GM21390 (cell line): Measurements from ENCODE around the gene GVQW3.

Experiments
- ATAC-seq: cut with Tn5 transposase; IDR thresholded peaks from one replicate; pipeline ENCODE4 v1.9.1; 2021; ENCODE audit not compliant: unreplicated experiment

The GVQW3 gene

DNA sequence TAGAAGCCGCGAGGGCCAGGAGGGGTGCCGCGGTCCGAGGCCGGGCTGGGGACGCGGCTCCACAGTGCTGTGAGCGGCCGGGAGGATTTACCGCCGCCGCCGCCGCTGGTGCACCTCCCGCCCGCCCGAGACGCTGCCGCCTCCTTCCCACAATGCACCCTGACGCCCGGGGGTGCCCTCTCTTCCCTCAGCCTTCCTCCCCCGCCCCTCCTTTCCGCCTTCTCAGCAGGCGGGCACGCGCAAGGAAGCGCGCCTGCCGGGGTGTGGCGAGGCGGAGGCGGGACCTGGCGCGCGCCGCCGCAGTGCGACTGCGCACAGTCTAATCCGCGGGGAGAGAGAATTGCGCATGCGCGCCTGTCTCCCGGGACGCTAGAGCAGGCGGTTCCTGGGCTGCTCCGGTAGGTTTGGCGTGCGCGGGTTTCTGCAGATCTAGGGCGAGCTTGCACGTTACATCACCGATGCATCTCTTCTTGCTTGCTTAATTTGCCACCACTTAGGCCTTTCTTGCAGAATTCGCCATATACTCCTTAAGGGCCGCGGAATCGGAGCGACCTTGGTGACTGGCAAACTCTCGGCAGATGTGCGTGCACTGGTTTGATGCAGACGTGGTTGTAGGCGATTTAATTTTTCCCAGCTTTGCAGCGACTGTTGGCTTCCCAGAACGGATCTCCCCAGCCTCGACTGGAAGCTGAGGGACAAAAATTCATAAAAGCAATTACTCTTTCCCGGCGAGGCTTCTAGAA, at the start of gene GVQW3, which contains the start of gene THAP12:
GVQW3 (plus strand) TSS at position 347 of the 743 bp plus-strand sequence. CDS start 506 bp downstream, outside the sequence.
THAP12 (minus strand) TSS at position 156 of the 743 bp plus-strand sequence. CDS start 296 bp downstream, outside the sequence.
- peak; percentile 70 for ATAC-seq

DNA sequence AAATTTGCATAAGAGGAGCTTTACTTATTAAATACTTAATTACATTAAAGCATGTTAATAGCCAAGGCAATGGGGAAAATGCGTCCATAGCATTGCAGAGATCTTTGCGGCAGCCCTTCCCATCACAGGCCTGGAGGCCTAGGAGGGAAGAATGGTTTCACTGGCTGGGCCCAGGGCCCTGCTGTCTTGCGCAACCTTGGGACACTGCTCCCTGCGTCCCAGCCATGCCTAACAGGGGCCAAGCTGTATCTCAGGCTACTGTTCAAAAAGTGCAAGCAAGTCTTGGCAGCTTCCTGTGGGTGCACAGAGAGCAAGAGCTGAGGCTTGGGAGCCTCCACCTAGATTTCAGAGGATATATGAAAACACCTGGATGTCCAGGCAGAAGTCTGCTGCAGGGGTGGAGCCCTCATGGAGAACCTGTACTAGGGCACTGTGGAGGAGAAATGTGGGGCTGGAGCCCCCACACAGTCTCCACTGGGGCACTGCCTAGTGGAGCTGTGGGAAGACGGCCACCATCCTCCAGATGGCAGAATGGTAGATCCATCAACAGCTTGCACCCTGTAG, 46.2 kb upstream of the GVQW3 start:
- ATAC-seq: no peak

DNA sequence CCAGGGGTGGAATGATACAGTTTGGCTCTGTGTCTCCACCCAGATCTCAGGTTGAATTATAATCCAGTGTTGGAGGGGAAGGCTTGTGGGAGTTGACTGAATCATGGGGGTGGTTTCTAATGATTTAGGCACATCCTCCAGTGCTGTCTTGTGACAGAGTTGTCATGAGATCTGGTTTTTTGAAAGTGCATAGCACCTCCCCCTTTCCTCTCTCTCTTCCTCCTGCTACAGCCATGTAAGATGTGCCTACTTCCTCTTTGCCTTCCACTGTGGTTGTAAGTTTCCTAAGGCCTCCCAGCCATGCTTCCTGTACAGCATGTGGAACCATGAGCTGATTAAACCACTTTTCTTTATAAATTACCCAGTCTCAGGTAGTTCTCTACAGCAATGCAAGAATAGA, 45.3 kb upstream of the GVQW3 start:
- ATAC-seq: no peak

GRCh38 chr11:76336597-76336996, 44.5 kb upstream of the GVQW3 start:
- ATAC-seq: no peak

GRCh38 chr11:76337469-76337868, 43.7 kb upstream of the GVQW3 start:
- ATAC-seq: no peak

GRCh38 chr11:76337923-76338322, 43.2 kb upstream of the GVQW3 start:
- ATAC-seq: no peak

DNA sequence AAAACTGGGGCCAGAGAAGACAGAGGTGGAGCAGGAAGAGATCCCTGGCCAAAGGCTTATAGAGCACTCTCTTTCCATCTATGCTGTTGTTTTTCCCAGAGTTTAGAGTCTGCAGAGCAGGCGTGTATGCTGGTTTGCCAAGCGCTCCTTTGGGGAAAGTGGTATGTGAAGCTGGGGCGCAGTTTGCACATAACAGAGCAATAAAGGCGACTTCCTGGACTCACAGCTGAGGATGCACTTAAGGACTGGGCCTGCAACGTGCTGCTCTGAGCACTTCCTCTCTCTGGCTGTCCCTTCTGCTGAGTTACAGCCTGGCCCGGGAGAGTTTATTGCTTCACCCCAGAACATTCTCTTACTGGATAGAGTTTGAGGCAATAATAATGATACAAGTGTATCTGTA, 41.9 kb upstream of the GVQW3 start:
- ATAC-seq: no peak

DNA sequence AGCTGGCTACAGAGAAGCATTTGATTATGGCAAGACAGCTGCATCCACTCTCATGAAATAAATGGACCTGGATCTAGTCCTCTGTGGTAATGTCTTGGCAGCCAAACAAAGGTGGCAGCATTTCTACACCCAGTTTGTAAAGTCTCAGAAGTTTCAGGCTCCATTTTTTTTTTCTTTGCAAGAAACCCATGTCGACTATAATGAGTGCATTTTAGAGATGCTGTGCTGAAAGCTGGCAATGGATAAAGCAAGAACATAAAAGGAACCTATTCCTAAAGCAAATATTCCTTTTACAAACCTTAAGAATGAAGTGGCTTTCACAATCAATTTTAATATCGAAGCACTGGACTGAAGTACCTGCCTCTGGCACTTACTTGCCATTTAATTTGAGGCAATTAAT, 33.7 kb upstream of the GVQW3 start:
- no peak for ATAC-seq

DNA sequence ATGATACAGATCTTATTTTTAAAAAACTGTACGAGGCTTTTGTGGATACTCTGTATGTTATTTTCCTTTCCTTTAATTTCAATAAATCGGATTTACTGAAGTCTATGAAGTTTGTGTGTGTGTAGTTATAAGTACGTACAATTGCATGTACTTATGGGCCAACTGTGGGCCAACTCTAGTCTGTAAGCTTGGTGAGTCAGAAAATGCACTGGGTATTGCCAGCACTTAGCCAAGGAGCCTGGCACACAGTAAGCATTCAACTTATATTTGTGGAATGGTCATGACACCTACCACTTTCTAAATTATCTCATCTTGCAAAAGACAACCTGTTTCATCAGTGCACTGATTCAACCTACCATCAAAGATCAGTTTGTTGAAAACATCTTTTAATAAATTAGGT, 32.8 kb upstream of the GVQW3 start:
- no peak for ATAC-seq

DNA sequence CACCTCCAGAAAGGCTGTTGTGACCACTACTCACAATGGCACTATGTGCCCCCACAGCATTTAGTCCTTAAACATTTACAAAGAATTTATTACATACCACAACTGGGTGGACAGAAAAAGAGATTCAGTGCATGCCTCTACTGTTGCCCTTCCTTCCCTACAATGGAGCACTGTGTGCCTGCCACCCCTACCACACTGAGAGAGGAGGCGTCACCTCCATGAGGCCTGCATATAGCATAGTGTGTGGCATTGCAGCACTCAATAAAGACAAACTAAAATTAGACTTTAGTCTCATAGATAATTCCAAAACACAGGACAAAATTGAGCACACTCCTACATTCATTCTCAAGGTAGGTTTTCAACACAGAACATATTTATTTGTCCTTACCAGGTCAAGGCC, 26.0 kb upstream of the GVQW3 start:
- ATAC-seq: no peak

- ATAC-seq: no peak
Measured at GRCh38 chr11:76361374-76361773, 19.7 kb upstream of the GVQW3 start.

DNA sequence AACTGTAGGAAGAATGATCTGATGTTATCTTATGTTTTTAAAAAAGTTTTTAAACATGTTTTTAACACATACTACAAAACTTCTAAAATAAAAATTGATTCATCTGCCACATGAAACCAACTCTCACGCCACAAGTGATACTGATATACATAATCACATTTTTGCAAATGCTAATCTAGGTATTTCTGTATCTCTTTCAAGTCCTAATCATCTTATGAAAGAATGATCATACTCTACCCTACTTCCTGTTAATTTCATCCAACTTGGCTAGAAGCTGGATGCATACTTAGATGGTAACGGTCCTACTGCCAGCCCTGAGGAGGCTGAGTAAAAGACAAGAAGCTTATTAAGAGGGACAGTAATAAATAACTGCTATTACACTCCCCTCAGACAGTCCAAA, 19.3 kb upstream of the GVQW3 start:
- no peak for ATAC-seq

- ATAC-seq: no peak
Measured at GRCh38 chr11:76362716-76363115, 18.4 kb upstream of the GVQW3 start.

- ATAC-seq: no peak
Measured at GRCh38 chr11:76365038-76365679, 16.0 kb upstream of the GVQW3 start.

DNA sequence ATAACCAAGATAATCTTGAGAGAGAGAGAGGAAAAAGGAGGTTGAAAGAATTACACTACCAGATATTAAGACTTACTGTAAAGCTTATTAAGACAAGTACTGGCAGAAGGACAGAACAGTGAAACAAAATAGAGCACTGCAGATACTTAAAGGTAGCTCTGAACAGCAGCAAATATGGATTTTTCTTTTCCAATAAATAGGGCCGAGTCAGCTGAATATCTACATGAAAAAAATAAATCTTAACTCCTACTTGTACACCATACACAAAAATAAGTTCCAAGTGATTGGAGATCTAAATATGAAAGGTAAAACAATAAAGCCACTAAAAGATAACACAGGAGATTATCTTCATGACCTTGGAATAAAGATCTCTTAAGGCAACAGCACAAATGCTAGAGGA, 12.6 kb upstream of the GVQW3 start:
- no peak for ATAC-seq

- ATAC-seq: no peak
Measured at GRCh38 chr11:76369406-76369805, 11.7 kb upstream of the GVQW3 start.

DNA sequence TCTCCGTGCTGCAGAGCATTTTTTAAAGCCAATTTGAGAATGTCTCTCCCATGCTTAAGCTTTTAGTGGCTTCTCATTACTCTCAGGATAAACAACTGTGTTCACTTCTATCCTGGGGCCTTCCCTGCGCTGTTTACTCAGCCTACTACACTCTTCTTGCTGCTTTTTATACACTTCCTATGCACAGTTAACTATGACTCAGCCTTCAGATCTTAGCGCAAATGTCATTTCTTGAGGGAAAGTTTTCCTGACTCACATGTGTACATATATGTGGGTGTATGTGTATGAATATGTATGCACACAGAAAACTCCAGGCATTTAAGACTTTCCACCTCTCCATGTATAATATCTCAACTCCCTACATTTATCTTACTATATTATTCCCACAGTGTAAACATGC, 10.0 kb upstream of the GVQW3 start:
- no peak for ATAC-seq

- ATAC-seq: no peak
Measured at GRCh38 chr11:76376746-76377558, 4.2 kb upstream of the GVQW3 start.

GRCh38 chr11:76379807-76380158, 1.3 kb upstream of the GVQW3 start:
- no peak for ATAC-seq

GRCh38 chr11:76380159-76380976, 755 bp upstream of the GVQW3 start:
- peak; percentile 24 for ATAC-seq

DNA sequence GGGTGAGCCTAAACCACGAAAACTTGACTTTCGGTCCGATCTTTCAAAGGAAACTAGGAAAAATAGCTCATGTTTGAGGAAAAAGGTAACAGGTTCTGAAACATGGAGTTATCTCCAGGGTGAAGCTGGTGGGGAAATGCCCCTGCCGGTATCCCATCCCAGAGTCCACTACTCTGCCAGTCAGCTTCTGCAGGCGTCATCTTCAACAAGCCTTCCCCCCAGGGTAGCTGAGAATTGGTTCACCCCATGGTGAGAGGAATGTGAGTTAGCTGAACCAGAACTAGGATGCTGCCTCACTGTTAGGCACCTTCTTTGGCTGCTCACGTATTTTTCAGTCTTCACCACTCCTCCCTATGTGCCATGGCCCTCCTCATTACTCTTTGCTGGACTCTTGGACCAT, 1.1 kb downstream of the GVQW3 start:
- no peak for ATAC-seq
